Tibial nerve (tissue), 4 donors: Measurements from ENCODE around the gene MPG.

Source experiments
- EP300 ChIP-seq, 2 donors: sonication (generic); formaldehyde crosslinking; IDR thresholded peaks; one replicate each; pipeline ENCODE4 v1.6.1; 2017; ENCODE audit warnings: antibody characterized with exemption in 2 of 2, mild to moderate bottlenecking in 1 of 2
- POLR2A ChIP-seq, 2 donors: fragments of 450-650 bp; IDR thresholded peaks; one replicate each; pipeline ENCODE4 v1.6.1; 2017; ENCODE audit warnings: antibody characterized with exemption in 2 of 2, mild to moderate bottlenecking in 2 of 2, moderate library complexity in 2 of 2
- TF ChIP-seq, protein P1 (sequence below), 5 experiments: fragments of 200-600 bp in 3 of 5; fragments of 450-650 bp in 2 of 5; sonication (generic) in 3 of 5; IDR thresholded peaks; one replicate each; pipeline ENCODE4 v1.5.1; 2016 to 2019; ENCODE audit warnings: antibody characterized with exemption in 5 of 5, mild to moderate bottlenecking in 3 of 5, moderate library complexity in 2 of 5

DNA sequence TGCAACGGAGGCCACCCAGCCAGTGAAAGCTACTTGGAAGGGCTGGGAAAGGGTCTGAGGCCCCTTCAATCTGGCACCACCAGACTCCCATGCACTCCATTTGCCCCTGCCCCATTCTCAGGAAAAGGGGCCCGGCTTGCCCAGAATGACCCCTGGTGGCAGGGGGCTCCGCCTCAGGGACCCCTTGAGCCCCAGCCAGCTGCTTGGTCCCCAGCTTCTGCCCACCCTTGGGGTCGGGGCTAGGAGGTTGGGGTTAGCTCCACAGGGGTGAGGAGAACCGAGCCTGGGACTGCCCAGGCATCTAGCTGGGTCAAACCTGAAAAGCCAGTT is 6.8 kb upstream of the MPG start:
- TF ChIP-seq, protein P1, sequence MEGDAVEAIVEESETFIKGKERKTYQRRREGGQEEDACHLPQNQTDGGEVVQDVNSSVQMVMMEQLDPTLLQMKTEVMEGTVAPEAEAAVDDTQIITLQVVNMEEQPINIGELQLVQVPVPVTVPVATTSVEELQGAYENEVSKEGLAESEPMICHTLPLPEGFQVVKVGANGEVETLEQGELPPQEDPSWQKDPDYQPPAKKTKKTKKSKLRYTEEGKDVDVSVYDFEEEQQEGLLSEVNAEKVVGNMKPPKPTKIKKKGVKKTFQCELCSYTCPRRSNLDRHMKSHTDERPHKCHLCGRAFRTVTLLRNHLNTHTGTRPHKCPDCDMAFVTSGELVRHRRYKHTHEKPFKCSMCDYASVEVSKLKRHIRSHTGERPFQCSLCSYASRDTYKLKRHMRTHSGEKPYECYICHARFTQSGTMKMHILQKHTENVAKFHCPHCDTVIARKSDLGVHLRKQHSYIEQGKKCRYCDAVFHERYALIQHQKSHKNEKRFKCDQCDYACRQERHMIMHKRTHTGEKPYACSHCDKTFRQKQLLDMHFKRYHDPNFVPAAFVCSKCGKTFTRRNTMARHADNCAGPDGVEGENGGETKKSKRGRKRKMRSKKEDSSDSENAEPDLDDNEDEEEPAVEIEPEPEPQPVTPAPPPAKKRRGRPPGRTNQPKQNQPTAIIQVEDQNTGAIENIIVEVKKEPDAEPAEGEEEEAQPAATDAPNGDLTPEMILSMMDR (IDR thresholded peaks at IDR 0.05): no peak
- TF ChIP-seq POLR2A (IDR thresholded peaks at IDR 0.05) (no peak), EP300 (IDR thresholded peaks at IDR 0.05) (no peak)
